AG08396 (cell line): Measurements from ENCODE around the gene PRKCD.
A peak's percentile ranks its signal among the peaks of the same experiment; 100 is the strongest.

ENCODE experiments used
- DNase-seq: peaks from one replicate; pipeline ENCODE4 v3.0.0; 2012; ENCODE audit warnings: low spot score, mixed read lengths

PRKCD gene

GRCh38 chr3:53155760-53156159 is 5.2 kb upstream of the PRKCD start:
- DNase-seq: no peak

GRCh38 chr3:53156368-53156834 is 4.6 kb upstream of the PRKCD start:
- DNase-seq: no peak

GRCh38 chr3:53157974-53158580 is 2.9 kb upstream of the PRKCD start:
- DNase-seq: no peak

GRCh38 chr3:53158765-53159155 is 2.2 kb upstream of the PRKCD start:
- DNase-seq: no peak

- DNase-seq: no peak
Measured at GRCh38 chr3:53159156-53160060, 1.6 kb upstream of the PRKCD start.

- DNase-seq: no peak
Measured at GRCh38 chr3:53160061-53160659, 849 bp upstream of the PRKCD start.

- DNase-seq: peak; percentile 67
Measured at GRCh38 chr3:53161450-53161819, 426 bp downstream of the PRKCD start.

GRCh38 chr3:53161820-53162671 is 1.0 kb downstream of the PRKCD start:
- DNase-seq: no peak

- no peak for DNase-seq
Measured at GRCh38 chr3:53162672-53163443, 1.8 kb downstream of the PRKCD start.

GRCh38 chr3:53163444-53164387 is 2.7 kb downstream of the PRKCD start:
- no peak for DNase-seq

GRCh38 chr3:53164911-53165310 is 3.9 kb downstream of the PRKCD start:
- no peak for DNase-seq

GRCh38 chr3:53166206-53166605 is 5.2 kb downstream of the PRKCD start:
- no peak for DNase-seq

GRCh38 chr3:53166781-53167291 is 5.8 kb downstream of the PRKCD start:
- DNase-seq: peak; percentile 92

GRCh38 chr3:53167418-53168174 is 6.6 kb downstream of the PRKCD start:
- DNase-seq: no peak

GRCh38 chr3:53168175-53168923 is 7.3 kb downstream of the PRKCD start:
- no peak for DNase-seq

GRCh38 chr3:53169045-53169831 is 8.2 kb downstream of the PRKCD start:
- no peak for DNase-seq

- no peak for DNase-seq
Measured at GRCh38 chr3:53169832-53170324, 8.9 kb downstream of the PRKCD start.
